Breast epithelium (tissue), 3 donors: ENCODE data around the gene PANK1.

Experiments used
- CTCF ChIP-seq, 3 donors: fragments of 450-650 bp; IDR thresholded peaks; one replicate each; pipeline ENCODE4 v1.5.1; 2016 to 2017; ENCODE audit warnings: antibody characterized with exemption in 3 of 3, mild to moderate bottlenecking in 3 of 3, moderate library complexity in 3 of 3
- POLR2A ChIP-seq: fragments of 450-650 bp; IDR thresholded peaks from one replicate; pipeline ENCODE4 v1.6.1; 2016; ENCODE audit warnings: antibody characterized with exemption, mild to moderate bottlenecking, moderate library complexity
- POLR2AphosphoS5 ChIP-seq, 3 donors: sonication (generic); formaldehyde crosslinking; IDR thresholded peaks; one replicate each; pipeline ENCODE4 v1.6.1; 2017; ENCODE audit warnings: antibody characterized with exemption in 3 of 3

- no peak for TF ChIP-seq CTCF (IDR thresholded peaks at IDR 0.05)
- TF ChIP-seq POLR2AphosphoS5 (IDR thresholded peaks at IDR 0.05) = no peak
- TF ChIP-seq POLR2A = no peak
Measured at GRCh38 chr10:89622151-89622550, 22.9 kb downstream of the PANK1 start.
